Measurements from ENCODE around the gene SNX30. TPM values are rescaled to one million over a fixed set of nuclear protein-coding genes. Genes with fewer than 3 reads are reported as not detected.

SNX30 gene
- polyA plus RNA-seq, 1 of the 3 experiments (the other 2 are of a cell fraction) = 2.7 TPM

GRCh38 chr9:112894699-112895098 is 144.1 kb downstream of the SNX30 start:
- Histone ChIP-seq H3K4me3 (ENCODE audit: low read depth in 2 of 2, low read length in 1 of 2) (no peak overlapping the region), H3K79me2 (ENCODE audit: insufficient read depth) (no peaks in the 10 kb centered on the region), H3K9ac (no peak overlapping the region), H3K36me3 (replicated peaks in 1 of 2; ENCODE audit: control insufficient read depth in 1 of 2, insufficient read depth in 2 of 2, low read length in 1 of 2) (no peaks in the 10 kb centered on the region), H3K4me1 (ENCODE audit: control insufficient read depth in 1 of 2, insufficient read depth in 2 of 2, low read depth in 1 of 2, low read length in 1 of 2) (peaks cover 0 to 5% of the 10 kb centered on the region in 2 experiments; a peak in 1 of 4 replicates), H4K20me1 (ENCODE audit: insufficient read depth) (no peaks in the 10 kb centered on the region), H3K9me2 (no peaks in the 10 kb centered on the region), H3F3A (replicated peaks; ENCODE audit: insufficient read depth) (no peaks in the 10 kb centered on the region), H2AFZ (ENCODE audit: low read depth) (no peak overlapping the region), H3K27ac (ENCODE audit: low read depth in 2 of 2, low read length in 1 of 2) (no peak overlapping the region), H3K4me2 (no peak overlapping the region), H3K9me3 (no peaks in the 10 kb centered on the region), H3K27me3 (ENCODE audit: insufficient read depth) (no peaks in the 10 kb centered on the region)
- CTCF ChIA-PET = interaction anchor here (1.0 kb wide), 2 partner anchors 9 to 27 kb away, joined by 3 to 4 read pairs; no protein-coding TSS in a partner anchor
- TF ChIP-seq, protein P1, sequence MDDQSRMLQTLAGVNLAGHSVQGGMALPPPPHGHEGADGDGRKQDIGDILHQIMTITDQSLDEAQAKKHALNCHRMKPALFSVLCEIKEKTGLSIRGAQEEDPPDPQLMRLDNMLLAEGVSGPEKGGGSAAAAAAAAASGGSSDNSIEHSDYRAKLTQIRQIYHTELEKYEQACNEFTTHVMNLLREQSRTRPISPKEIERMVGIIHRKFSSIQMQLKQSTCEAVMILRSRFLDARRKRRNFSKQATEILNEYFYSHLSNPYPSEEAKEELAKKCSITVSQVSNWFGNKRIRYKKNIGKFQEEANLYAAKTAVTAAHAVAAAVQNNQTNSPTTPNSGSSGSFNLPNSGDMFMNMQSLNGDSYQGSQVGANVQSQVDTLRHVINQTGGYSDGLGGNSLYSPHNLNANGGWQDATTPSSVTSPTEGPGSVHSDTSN (IDR thresholded peaks at IDR 0.05) = no peak
- no peak for TF ChIP-seq NRF1 (IDR thresholded peaks at IDR 0.05; ENCODE audit: low read depth, low read length)
- no peak for TF ChIP-seq TCF12 (IDR thresholded peaks at IDR 0.05)
- no peak for TF ChIP-seq FOXM1 (IDR thresholded peaks at IDR 0.05; ENCODE audit: low read depth)
- TF ChIP-seq ELF1 (IDR thresholded peaks at IDR 0.05) = no peak
- TF ChIP-seq TAF1 (IDR thresholded peaks at IDR 0.05; ENCODE audit: borderline replicate concordance, low read depth, low read length) = no peak
- TF ChIP-seq SMC3 (IDR thresholded peaks at IDR 0.05; ENCODE audit: low read depth, low read length) = no peak
- 64% methylated on average over 1 of the region's 1 CpG for WGBS (ENCODE audit: low lambda C conversion rate)
- POLR2A ChIA-PET = no interaction called here
- DNase-seq = no peak

DNA sequence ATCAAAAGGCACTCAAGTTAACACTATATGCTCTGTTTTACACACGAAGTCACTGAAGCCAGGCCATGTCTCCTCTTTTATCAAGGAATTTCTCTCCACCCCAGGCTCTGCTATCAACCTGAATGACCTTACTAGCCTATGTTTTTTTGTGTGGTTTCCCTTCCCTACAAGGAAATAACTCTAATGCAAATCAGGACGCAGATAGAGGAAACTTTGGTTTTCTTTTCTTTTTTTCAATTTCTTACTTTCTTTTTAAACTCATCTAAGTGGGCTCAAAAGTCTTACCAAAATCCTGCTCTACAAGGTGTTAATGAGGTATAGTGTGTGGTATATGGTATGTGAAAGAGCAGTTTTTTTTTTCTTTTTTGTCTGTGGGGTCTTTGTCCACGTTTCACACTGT is 145.6 kb downstream of the SNX30 start:
- no peak overlapping the region for H3K4me2 ChIP-seq
- H3K9me2 ChIP-seq = no peaks in the 10 kb centered on the region
- WGBS (ENCODE audit: low lambda C conversion rate) = 18% methylated on average over 3 of the region's 3 CpGs
- ChIA-PET CTCF (no interaction called here), POLR2A (no interaction called here)
- H3K27ac ChIP-seq (ENCODE audit: low read depth in 2 of 2, low read length in 1 of 2) = no peak overlapping the region
- DNase-seq = no peak
- H3F3A ChIP-seq (replicated peaks; ENCODE audit: insufficient read depth) = no peaks in the 10 kb centered on the region
- H3K4me3 ChIP-seq (ENCODE audit: low read depth in 2 of 2, low read length in 1 of 2) = no peak overlapping the region
- H3K9ac ChIP-seq = no peak overlapping the region
- H3K79me2 ChIP-seq (ENCODE audit: insufficient read depth) = no peaks in the 10 kb centered on the region
- H4K20me1 ChIP-seq (ENCODE audit: insufficient read depth) = no peaks in the 10 kb centered on the region
- no peaks in the 10 kb centered on the region for H3K27me3 ChIP-seq (ENCODE audit: insufficient read depth)
- no peaks in the 10 kb centered on the region for H3K9me3 ChIP-seq
- no peaks in the 10 kb centered on the region for H3K36me3 ChIP-seq (replicated peaks in 1 of 2; ENCODE audit: control insufficient read depth in 1 of 2, insufficient read depth in 2 of 2, low read length in 1 of 2)
- H2AFZ ChIP-seq (ENCODE audit: low read depth) = no peak overlapping the region
- H3K4me1 ChIP-seq (ENCODE audit: control insufficient read depth in 1 of 2, insufficient read depth in 2 of 2, low read depth in 1 of 2, low read length in 1 of 2) = no peaks in the 10 kb centered on the region
- TF ChIP-seq MEF2A (IDR thresholded peaks at IDR 0.05; ENCODE audit: borderline replicate concordance, low read depth) (no peak), FOXJ3 (CRISPR knock-in tag; IDR thresholded peaks at IDR 0.05) (no peak), EZH2phosphoT487 (IDR thresholded peaks at IDR 0.05; ENCODE audit: borderline replicate concordance, low read depth) (no peak), TCF12 (IDR thresholded peaks at IDR 0.05) (no peak), TAF1 (IDR thresholded peaks at IDR 0.05; ENCODE audit: borderline replicate concordance, low read depth, low read length) (no peak), JUND (IDR thresholded peaks at IDR 0.05) (no peak), USF1 (IDR thresholded peaks at IDR 0.05; ENCODE audit: borderline replicate concordance, low read depth) (no peak), EP300 (IDR thresholded peaks at IDR 0.05; ENCODE audit: borderline replicate concordance in 1 of 2, low read depth in 1 of 2, low read length in 1 of 2) (no peak), SIN3A (IDR thresholded peaks at IDR 0.05; ENCODE audit: borderline replicate concordance, low read depth, low read length) (no peak), RCOR1 (IDR thresholded peaks at IDR 0.05; ENCODE audit: low read length) (no peak), FOSL2 (IDR thresholded peaks at IDR 0.05; ENCODE audit: borderline replicate concordance, low read depth) (no peak), MXI1 (IDR thresholded peaks at IDR 0.05; ENCODE audit: low read depth, low read length) (no peak), NRF1 (IDR thresholded peaks at IDR 0.05; ENCODE audit: low read depth, low read length) (no peak)
- TF ChIP-seq, protein P2, sequence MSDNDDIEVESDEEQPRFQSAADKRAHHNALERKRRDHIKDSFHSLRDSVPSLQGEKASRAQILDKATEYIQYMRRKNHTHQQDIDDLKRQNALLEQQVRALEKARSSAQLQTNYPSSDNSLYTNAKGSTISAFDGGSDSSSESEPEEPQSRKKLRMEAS (IDR thresholded peaks at IDR 0.05; ENCODE audit: low read depth) = no peak
- TF ChIP-seq, protein P3, sequence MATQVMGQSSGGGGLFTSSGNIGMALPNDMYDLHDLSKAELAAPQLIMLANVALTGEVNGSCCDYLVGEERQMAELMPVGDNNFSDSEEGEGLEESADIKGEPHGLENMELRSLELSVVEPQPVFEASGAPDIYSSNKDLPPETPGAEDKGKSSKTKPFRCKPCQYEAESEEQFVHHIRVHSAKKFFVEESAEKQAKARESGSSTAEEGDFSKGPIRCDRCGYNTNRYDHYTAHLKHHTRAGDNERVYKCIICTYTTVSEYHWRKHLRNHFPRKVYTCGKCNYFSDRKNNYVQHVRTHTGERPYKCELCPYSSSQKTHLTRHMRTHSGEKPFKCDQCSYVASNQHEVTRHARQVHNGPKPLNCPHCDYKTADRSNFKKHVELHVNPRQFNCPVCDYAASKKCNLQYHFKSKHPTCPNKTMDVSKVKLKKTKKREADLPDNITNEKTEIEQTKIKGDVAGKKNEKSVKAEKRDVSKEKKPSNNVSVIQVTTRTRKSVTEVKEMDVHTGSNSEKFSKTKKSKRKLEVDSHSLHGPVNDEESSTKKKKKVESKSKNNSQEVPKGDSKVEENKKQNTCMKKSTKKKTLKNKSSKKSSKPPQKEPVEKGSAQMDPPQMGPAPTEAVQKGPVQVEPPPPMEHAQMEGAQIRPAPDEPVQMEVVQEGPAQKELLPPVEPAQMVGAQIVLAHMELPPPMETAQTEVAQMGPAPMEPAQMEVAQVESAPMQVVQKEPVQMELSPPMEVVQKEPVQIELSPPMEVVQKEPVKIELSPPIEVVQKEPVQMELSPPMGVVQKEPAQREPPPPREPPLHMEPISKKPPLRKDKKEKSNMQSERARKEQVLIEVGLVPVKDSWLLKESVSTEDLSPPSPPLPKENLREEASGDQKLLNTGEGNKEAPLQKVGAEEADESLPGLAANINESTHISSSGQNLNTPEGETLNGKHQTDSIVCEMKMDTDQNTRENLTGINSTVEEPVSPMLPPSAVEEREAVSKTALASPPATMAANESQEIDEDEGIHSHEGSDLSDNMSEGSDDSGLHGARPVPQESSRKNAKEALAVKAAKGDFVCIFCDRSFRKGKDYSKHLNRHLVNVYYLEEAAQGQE (IDR thresholded peaks at IDR 0.05; ENCODE audit: low read depth, low read length) = no peak
- TF ChIP-seq, protein P1 (IDR thresholded peaks at IDR 0.05) = no peak
- TF ChIP-seq, protein P4, sequence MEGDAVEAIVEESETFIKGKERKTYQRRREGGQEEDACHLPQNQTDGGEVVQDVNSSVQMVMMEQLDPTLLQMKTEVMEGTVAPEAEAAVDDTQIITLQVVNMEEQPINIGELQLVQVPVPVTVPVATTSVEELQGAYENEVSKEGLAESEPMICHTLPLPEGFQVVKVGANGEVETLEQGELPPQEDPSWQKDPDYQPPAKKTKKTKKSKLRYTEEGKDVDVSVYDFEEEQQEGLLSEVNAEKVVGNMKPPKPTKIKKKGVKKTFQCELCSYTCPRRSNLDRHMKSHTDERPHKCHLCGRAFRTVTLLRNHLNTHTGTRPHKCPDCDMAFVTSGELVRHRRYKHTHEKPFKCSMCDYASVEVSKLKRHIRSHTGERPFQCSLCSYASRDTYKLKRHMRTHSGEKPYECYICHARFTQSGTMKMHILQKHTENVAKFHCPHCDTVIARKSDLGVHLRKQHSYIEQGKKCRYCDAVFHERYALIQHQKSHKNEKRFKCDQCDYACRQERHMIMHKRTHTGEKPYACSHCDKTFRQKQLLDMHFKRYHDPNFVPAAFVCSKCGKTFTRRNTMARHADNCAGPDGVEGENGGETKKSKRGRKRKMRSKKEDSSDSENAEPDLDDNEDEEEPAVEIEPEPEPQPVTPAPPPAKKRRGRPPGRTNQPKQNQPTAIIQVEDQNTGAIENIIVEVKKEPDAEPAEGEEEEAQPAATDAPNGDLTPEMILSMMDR (IDR thresholded peaks at IDR 0.05) = no peak

All from SK-N-SH (cell line).